ENCODE results near the gene ZCCHC7.

The ZCCHC7 gene

DNA sequence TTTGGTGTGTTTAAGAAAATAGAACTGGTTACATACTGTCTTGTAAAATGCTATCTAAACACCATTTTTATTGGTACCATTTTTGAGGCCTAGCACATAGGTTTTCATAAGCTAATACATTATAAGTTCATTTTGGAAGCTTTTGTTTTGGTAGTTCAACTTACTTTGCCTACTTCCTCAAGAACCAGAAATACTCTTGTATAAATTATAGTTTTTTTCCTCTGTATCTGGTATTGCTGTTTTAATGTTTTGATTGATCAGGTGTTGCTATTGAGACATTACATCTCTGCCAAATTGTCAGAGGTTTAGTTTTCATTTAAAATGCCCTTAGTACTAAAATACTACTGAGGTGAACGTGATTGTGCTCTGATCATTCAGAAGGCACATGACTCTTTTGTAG, 211.5 kb downstream of the ZCCHC7 start:
- DNase-seq (no peak), ATAC-seq (no peak)
- Mint-ChIP-seq H3K4me3 (no peak overlapping the region), H3K27me3 (no peaks in the 10 kb centered on the region), H3K27ac (no peak overlapping the region), H3K4me1 (no peaks in the 10 kb centered on the region), H3K9me3 (no peaks in the 10 kb centered on the region)

DNA sequence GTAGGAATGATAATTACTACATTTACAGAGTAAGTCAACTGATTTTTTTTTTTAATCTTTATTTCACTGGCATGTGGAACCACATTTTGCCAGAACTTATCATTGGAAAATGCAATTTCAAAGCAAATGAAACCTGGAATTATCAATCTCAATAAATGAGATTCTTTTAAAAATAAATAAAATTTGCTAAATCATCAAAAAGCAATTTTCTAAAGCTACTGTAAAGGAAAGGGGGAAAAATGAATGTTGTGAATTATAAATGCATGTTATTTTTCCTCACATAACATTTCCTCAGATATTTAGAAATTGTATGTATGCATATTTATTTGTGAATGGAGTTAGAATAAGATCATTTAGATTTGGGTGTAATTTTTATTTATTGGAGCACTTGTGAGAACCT, 212.2 kb downstream of the ZCCHC7 start:
- Mint-ChIP-seq H3K27ac (no peak overlapping the region), H3K9me3 (no peaks in the 10 kb centered on the region), H3K27me3 (no peaks in the 10 kb centered on the region), H3K4me3 (no peak overlapping the region), H3K4me1 (no peaks in the 10 kb centered on the region)
- ATAC-seq, result no peak
- DNase-seq, result no peak

DNA sequence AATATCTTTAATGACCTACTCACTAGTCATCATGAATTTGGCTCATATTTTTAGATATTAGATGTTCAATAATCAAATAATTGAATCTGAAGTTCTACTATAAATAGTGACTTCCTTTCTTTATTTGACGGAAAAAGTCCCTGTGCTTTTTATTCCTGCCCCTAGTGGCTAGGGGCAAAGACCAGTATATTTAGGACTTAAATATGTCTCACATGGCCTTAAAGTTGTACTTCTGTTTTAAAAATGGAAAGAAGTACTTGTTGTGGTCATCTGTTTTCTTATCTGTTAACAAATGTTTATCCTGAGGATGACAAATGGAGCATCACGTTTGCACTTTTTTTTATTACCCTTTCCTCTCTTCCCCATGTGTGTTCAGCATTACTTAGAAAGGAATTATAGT, 212.9 kb downstream of the ZCCHC7 start:
- H3K4me1 Mint-ChIP-seq, result no peaks in the 10 kb centered on the region
- H3K27ac Mint-ChIP-seq, result no peak overlapping the region
- no peak overlapping the region for H3K4me3 Mint-ChIP-seq
- ATAC-seq, result no peak
- H3K27me3 Mint-ChIP-seq, result no peaks in the 10 kb centered on the region
- DNase-seq, result no peak
- no peaks in the 10 kb centered on the region for H3K9me3 Mint-ChIP-seq

DNA sequence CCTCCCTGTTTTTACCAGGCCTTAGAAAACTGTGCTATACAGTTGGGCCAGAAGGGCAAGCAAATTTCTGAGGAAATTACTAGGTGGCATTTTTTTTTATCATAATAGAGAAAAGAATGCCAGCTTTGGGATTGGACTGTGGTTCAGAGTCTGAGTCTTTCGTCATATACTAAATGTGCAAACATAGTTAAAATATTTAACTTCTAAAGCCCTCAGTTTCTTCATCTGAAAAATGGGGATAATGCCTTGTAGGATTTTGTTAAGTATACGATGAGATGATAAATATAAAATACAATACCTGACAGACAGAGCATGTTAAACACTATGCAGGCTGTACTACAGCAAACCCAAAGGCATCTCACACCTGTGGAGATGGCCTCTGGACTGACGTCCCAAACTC, 214.9 kb downstream of the ZCCHC7 start:
- H3K4me1 Mint-ChIP-seq, result no peaks in the 10 kb centered on the region
- H3K4me3 Mint-ChIP-seq, result no peak overlapping the region
- DNase-seq (no peak), ATAC-seq (no peak)
- H3K9me3 Mint-ChIP-seq, result no peaks in the 10 kb centered on the region
- no peaks in the 10 kb centered on the region for H3K27me3 Mint-ChIP-seq
- H3K27ac Mint-ChIP-seq, result no peak overlapping the region

DNA sequence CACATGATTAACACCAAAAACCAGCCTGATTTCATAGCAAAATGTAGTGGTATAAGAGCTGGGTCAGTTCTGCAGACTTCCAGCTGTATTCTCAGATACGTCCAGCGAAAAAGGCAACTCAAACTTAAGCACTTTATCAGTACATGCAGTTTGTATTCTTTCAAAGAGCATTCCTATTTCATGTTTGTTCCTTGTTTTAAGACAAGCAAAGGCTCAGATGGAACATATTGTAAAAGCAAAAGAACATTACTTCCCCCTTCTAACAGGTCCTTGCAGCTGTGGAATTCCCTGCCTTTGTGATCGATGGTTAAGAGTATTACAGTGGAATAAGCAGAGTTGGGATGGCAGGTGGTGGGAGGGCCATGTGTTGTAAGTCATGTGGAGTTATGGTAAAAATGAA, 215.8 kb downstream of the ZCCHC7 start:
- H3K4me3 Mint-ChIP-seq, result no peak overlapping the region
- DNase-seq (no peak), ATAC-seq (no peak)
- no peaks in the 10 kb centered on the region for H3K27me3 Mint-ChIP-seq
- H3K4me1 Mint-ChIP-seq, result no peaks in the 10 kb centered on the region
- no peaks in the 10 kb centered on the region for H3K9me3 Mint-ChIP-seq
- no peak overlapping the region for H3K27ac Mint-ChIP-seq

- ATAC-seq, result no peak
- DNase-seq, result no peak
- Mint-ChIP-seq H3K9me3 (no peaks in the 10 kb centered on the region), H3K4me3 (no peak overlapping the region), H3K27me3 (no peaks in the 10 kb centered on the region), H3K27ac (no peak overlapping the region), H3K4me1 (no peaks in the 10 kb centered on the region)
These were observed 217.0 kb downstream of the ZCCHC7 start for GRCh38 chr9:37337301-37337890.

DNA sequence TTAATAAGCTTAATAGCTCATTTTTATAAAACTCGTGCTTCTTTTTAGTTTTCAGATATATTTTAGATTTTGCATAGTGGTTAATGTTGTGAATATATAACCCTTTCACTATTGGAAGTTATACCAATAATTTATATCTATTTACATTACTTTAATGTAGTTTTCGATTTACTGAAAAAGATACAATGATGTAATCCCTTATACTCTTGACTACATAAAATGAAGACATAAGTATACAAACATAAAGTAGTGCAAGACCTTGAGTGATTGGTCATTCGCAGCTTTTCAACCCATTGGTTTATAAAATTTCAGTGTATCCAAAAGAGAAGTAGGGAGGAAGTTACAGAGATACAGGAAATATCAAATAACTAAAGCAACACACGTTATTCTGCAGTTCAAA, 217.8 kb downstream of the ZCCHC7 start:
- DNase-seq (no peak), ATAC-seq (no peak)
- H3K4me1 Mint-ChIP-seq, result no peaks in the 10 kb centered on the region
- H3K4me3 Mint-ChIP-seq, result no peak overlapping the region
- H3K9me3 Mint-ChIP-seq, result no peaks in the 10 kb centered on the region
- no peaks in the 10 kb centered on the region for H3K27me3 Mint-ChIP-seq
- no peak overlapping the region for H3K27ac Mint-ChIP-seq

DNA sequence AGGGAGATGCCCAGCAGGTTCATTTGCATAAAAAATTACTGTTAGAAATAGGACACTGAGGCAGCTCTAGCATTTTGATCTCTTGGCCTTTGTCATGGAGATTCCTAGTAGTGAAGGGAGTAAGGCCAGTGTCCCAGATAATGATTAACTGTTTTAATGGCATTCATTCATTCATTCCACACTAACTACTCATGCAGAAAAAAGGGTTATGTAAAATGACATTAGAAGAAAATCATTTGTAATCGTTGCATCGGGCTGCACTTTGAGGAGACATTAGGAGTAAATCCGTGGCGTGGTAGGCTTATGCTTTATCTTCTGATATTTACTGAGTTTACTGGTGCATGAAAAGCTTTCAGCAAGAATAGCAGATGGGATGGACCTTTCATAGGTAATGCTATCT, 219.5 kb downstream of the ZCCHC7 start:
- Mint-ChIP-seq H3K27me3 (no peaks in the 10 kb centered on the region), H3K4me1 (no peaks in the 10 kb centered on the region), H3K4me3 (no peak overlapping the region), H3K9me3 (no peaks in the 10 kb centered on the region), H3K27ac (no peak overlapping the region)
- DNase-seq (no peak), ATAC-seq (no peak)

GRCh38 chr9:37340961-37341360, 220.6 kb downstream of the ZCCHC7 start:
- Mint-ChIP-seq H3K9me3 (no peaks in the 10 kb centered on the region), H3K4me1 (no peaks in the 10 kb centered on the region), H3K27me3 (no peaks in the 10 kb centered on the region), H3K4me3 (no peak overlapping the region), H3K27ac (no peak overlapping the region)
- ATAC-seq (no peak), DNase-seq (no peak)

DNA sequence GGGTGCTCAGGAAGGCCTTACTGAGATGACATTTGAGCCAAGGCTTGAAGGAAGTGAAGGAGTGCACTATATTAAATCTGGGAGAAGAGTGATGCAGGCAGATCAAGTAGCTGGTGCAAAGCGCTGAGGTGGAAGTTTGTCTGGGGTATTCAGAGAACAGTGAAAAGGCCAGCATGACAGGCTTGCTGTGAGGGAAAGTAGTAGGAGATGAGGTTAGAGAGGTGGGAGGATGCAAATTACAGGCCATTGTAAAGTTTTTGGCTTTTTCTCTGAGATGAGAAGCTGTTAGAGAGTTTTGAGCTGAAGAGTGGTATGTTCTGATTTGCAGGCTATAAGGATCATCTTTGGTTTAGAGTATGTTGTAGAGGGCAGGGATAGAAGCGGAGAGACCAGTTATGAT, 221.3 kb downstream of the ZCCHC7 start:
- Mint-ChIP-seq H3K9me3 (no peaks in the 10 kb centered on the region), H3K27me3 (no peaks in the 10 kb centered on the region), H3K27ac (no peak overlapping the region), H3K4me3 (no peak overlapping the region), H3K4me1 (no peaks in the 10 kb centered on the region)
- DNase-seq (no peak), ATAC-seq (no peak)

DNA sequence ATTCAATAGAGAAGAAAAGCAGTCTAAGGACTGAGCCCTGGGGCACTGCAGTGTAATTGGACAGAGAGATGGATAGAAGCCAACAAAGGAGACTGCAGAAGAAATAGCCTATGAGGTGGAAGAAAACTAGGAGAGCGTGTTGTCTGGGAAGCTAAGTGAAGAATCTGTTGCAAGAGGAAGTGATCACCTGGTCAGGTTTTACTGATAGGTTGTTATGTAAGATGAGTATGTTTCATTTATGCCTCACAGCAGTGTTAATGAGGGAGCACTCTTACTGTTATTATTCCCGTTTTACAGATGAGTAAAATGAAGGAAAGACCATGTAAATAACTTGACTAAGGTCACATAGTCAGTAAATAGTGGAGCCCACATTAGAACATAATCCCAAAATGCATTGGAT, 222.1 kb downstream of the ZCCHC7 start:
- ATAC-seq, result no peak
- DNase-seq, result no peak
- Mint-ChIP-seq H3K9me3 (no peaks in the 10 kb centered on the region), H3K27ac (no peak overlapping the region), H3K4me1 (no peaks in the 10 kb centered on the region), H3K4me3 (no peak overlapping the region), H3K27me3 (no peaks in the 10 kb centered on the region)

DNA sequence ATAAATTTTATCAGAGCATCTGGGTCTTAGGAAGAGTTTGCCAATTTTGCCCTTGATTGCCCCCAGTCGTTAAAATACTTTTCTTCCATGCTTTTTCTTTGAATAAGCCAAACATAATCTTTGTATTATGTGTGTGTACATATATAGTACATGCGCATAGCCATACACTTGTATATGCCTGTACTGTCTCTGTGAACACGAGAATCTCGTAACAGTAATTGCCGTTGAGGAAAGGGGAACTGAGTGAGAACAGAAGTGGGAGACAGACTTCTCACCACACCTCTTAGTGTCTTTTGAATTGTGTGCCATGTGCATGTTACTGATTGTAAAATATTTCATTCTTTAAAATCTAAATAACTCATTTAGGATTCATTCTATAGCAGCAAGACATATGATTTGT, 222.5 kb downstream of the ZCCHC7 start:
- H3K4me3 Mint-ChIP-seq, result no peak overlapping the region
- H3K9me3 Mint-ChIP-seq, result no peaks in the 10 kb centered on the region
- H3K27me3 Mint-ChIP-seq, result no peaks in the 10 kb centered on the region
- ATAC-seq (no peak), DNase-seq (no peak)
- no peaks in the 10 kb centered on the region for H3K4me1 Mint-ChIP-seq
- no peak overlapping the region for H3K27ac Mint-ChIP-seq

DNA sequence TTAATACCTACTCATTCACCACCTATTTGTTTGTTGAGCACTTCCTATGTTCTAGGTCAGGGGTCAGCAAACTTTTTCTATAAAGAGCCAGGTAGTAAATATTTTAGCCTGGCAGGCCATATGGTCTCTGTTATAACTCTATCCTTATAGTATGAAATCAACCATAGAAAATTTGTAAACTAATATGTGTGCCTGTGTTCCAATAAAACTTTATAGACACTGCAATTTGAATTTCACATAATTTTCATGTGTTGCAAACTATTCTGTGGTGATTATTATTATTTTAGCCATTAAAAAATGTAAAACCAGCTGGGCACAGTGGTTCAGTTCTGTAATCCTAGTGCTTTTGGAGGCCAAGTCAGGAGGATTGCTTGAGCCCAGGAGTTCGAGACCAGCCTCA, 223.3 kb downstream of the ZCCHC7 start:
- H3K4me1 Mint-ChIP-seq, result no peaks in the 10 kb centered on the region
- ATAC-seq (no peak), DNase-seq (no peak)
- H3K27ac Mint-ChIP-seq, result no peak overlapping the region
- no peak overlapping the region for H3K4me3 Mint-ChIP-seq
- no peaks in the 10 kb centered on the region for H3K27me3 Mint-ChIP-seq
- H3K9me3 Mint-ChIP-seq, result no peaks in the 10 kb centered on the region

GRCh38 chr9:37345038-37345437, 224.7 kb downstream of the ZCCHC7 start:
- ATAC-seq, result no peak
- Mint-ChIP-seq H3K4me3 (no peak overlapping the region), H3K27me3 (no peaks in the 10 kb centered on the region), H3K4me1 (no peaks in the 10 kb centered on the region), H3K27ac (no peak overlapping the region), H3K9me3 (no peaks in the 10 kb centered on the region)
- DNase-seq, result no peak

DNA sequence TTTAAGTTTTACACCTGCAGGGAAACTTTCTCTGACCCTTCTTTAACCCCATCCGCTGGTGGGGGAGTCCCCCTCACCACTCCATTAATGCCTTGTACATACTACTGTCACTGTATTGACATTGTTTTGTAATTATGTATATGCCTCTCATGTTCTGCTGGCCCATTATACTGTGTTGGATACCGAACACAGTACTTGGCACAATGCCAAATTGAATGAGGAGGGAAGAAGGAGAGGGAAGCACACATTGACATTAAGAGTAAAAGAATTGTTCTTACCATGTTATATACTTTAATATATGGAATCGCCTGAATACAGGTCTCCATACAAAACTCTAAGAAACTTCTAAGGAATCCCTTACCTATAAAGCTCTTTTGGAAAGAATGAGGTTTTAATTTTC, 228.5 kb downstream of the ZCCHC7 start:
- H3K27me3 Mint-ChIP-seq, result no peaks in the 10 kb centered on the region

GRCh38 chr9:37350486-37351190, 230.3 kb downstream of the ZCCHC7 start:
- H3K27me3 Mint-ChIP-seq, result no peaks in the 10 kb centered on the region
- no peak overlapping the region for H3K4me3 Mint-ChIP-seq
- peak overlapping the region in 1 of 2 donors; percentile 64 for H3K27ac Mint-ChIP-seq
- no peak for DNase-seq
- H3K4me1 Mint-ChIP-seq, result no peaks in the 10 kb centered on the region
- no peak for ATAC-seq
- no peaks in the 10 kb centered on the region for H3K9me3 Mint-ChIP-seq

More for the DNA sequence above, 228.5 kb downstream of the ZCCHC7 start:
- Mint-ChIP-seq H3K9me3 (no peaks in the 10 kb centered on the region), H3K4me1 (no peaks in the 10 kb centered on the region), H3K27ac (no peak overlapping the region), H3K4me3 (no peak overlapping the region)
- ATAC-seq (no peak), DNase-seq (no peak)

- H3K27me3 Mint-ChIP-seq, result no peaks in the 10 kb centered on the region
- H3K27ac Mint-ChIP-seq, result peak overlapping the region in 1 of 2 donors; percentile 0
- H3K4me3 Mint-ChIP-seq, result no peak overlapping the region
- no peaks in the 10 kb centered on the region for H3K9me3 Mint-ChIP-seq
- no peak for ATAC-seq
- H3K4me1 Mint-ChIP-seq, result no peaks in the 10 kb centered on the region
- no peak for DNase-seq
These were observed 233.4 kb downstream of the ZCCHC7 start for GRCh38 chr9:37353791-37354190.
